ENCODE measurements around the gene GRM4.

GRCh38 chr6:34001706-34002621 is 143.9 kb downstream of the GRM4 start:
- TF ChIP-seq GATA3 (IDR thresholded peaks at IDR 0.05; ENCODE audit: low read depth, low read length) (no peak), GATA2 (IDR thresholded peaks at IDR 0.05; ENCODE audit: low read depth, low read length) (no peak)
